Measurements from ENCODE around the gene XYLT1. TPM values are rescaled to one million over a fixed set of nuclear protein-coding genes. Genes with fewer than 3 reads are reported as not detected.

Gene XYLT1
- polyA plus RNA-seq, 1 donor (not counting 4 experiments of a cell fraction or from before 2014, with no cell fraction given), result 4.4 TPM

DNA sequence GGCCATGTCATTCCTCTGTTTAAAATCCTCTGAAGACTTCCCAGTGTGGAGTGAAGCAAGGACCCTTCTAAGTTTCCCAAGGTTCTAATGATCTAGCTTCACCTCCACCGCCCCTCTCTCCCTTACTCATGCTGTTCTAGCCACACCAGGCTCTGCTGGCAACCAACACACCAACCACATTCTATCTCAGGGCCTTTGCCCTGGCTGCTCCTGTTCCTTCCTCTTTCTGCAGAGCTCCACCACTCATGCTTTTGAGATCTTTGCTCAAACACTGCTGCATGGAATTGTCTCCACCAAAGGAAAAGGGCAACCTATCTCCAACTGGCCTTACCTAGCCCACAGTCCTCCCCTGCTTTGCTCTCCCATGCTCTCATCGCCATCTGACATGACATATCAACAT, 128.7 kb downstream of the XYLT1 start:
- no peaks in the 10 kb centered on the region for H4K20me1 ChIP-seq (ENCODE audit: control insufficient read depth, extremely low read depth, insufficient read depth, low read length)
- no peak overlapping the region for H3K4me2 ChIP-seq (ENCODE audit: control insufficient read depth, extremely low read depth, insufficient read depth, low read depth, low read length)
- H3K36me3 ChIP-seq (ENCODE audit: control insufficient read depth in 2 of 2, extremely low read depth in 1 of 2, insufficient read depth in 2 of 2, low read length in 2 of 2), result no peaks in the 10 kb centered on the region
- DNase-seq (ENCODE audit: low read depth, low spot score), result no peak
- H3K27me3 ChIP-seq (ENCODE audit: control insufficient read depth, extremely low read depth, insufficient read depth, low read length), result no peaks in the 10 kb centered on the region
- H3K9ac ChIP-seq (ENCODE audit: control insufficient read depth, extremely low read depth, insufficient read depth, low read length), result no peak overlapping the region
- H2AFZ ChIP-seq (ENCODE audit: control insufficient read depth, low read length), result no peak overlapping the region
- no peak for TF ChIP-seq EZH2 (IDR thresholded peaks at IDR 0.05; ENCODE audit: low read length)
- TF ChIP-seq, protein P1, sequence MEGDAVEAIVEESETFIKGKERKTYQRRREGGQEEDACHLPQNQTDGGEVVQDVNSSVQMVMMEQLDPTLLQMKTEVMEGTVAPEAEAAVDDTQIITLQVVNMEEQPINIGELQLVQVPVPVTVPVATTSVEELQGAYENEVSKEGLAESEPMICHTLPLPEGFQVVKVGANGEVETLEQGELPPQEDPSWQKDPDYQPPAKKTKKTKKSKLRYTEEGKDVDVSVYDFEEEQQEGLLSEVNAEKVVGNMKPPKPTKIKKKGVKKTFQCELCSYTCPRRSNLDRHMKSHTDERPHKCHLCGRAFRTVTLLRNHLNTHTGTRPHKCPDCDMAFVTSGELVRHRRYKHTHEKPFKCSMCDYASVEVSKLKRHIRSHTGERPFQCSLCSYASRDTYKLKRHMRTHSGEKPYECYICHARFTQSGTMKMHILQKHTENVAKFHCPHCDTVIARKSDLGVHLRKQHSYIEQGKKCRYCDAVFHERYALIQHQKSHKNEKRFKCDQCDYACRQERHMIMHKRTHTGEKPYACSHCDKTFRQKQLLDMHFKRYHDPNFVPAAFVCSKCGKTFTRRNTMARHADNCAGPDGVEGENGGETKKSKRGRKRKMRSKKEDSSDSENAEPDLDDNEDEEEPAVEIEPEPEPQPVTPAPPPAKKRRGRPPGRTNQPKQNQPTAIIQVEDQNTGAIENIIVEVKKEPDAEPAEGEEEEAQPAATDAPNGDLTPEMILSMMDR (optimal IDR thresholded peaks at IDR 0.05 in 1 of 3, IDR thresholded peaks at IDR 0.05 in 1 of 3, conservative IDR thresholded peaks at IDR 0.05 in 1 of 3; ENCODE audit: extremely low read depth in 1 of 3, insufficient read depth in 2 of 3, low read length in 3 of 3), result no peak
- H3K27ac ChIP-seq (ENCODE audit: control insufficient read depth, insufficient read depth, low read length), result no peak overlapping the region
- H3K9me1 ChIP-seq (ENCODE audit: control insufficient read depth, extremely low read depth, insufficient read depth, low read length), result no peaks in the 10 kb centered on the region
- no peak for FAIRE-seq
- dilution Hi-C loops (cut with MboI; ENCODE audit: extremely low pct_ligation_motif_present, low sequenced_read_pairs), result no loop called here
- H3K4me1 ChIP-seq (ENCODE audit: control insufficient read depth, extremely low read depth, insufficient read depth, low read length), result peaks cover 3% of the 10 kb centered on the region
- H3K9me3 ChIP-seq (ENCODE audit: control insufficient read depth, low read depth, low read length), result no peaks in the 10 kb centered on the region
- H3K4me3 ChIP-seq (ENCODE audit: control insufficient read depth in 2 of 3, extremely low read depth in 1 of 3, insufficient read depth in 2 of 3, low read depth in 1 of 3, low read length in 3 of 3), result no peak overlapping the region
- no peaks in the 10 kb centered on the region for H3K79me2 ChIP-seq (ENCODE audit: control insufficient read depth, insufficient read depth, low read length)

DNA sequence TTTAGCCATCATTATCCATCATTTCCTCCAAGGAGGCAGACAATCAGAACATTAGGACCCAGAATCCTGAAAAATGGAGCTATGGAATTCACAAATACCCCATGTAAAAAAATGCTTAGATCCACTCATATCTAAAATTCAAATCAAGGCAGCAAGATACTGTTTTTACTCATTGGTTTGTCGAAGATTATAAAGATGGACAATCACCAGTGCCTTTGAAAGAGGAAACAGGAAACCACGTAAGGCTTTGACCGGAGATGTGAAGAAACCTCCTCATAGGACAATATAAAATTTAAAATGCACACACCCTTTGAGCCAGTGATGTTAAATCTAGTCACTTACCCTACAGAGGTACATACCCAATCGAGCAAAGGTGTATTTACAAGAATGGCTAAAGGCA, 130.0 kb downstream of the XYLT1 start:
- dilution Hi-C loops (cut with MboI; ENCODE audit: extremely low pct_ligation_motif_present, low sequenced_read_pairs), result no loop called here

More for the DNA sequence above, 130.0 kb downstream of the XYLT1 start:
- Histone ChIP-seq H3K9ac (ENCODE audit: control insufficient read depth, extremely low read depth, insufficient read depth, low read length) (no peak overlapping the region), H3K36me3 (ENCODE audit: control insufficient read depth in 2 of 2, extremely low read depth in 1 of 2, insufficient read depth in 2 of 2, low read length in 2 of 2) (no peaks in the 10 kb centered on the region), H3K79me2 (ENCODE audit: control insufficient read depth, insufficient read depth, low read length) (no peaks in the 10 kb centered on the region), H3K9me1 (ENCODE audit: control insufficient read depth, extremely low read depth, insufficient read depth, low read length) (no peaks in the 10 kb centered on the region), H3K27me3 (ENCODE audit: control insufficient read depth, extremely low read depth, insufficient read depth, low read length) (no peaks in the 10 kb centered on the region), H4K20me1 (ENCODE audit: control insufficient read depth, extremely low read depth, insufficient read depth, low read length) (no peaks in the 10 kb centered on the region), H3K4me2 (ENCODE audit: control insufficient read depth, extremely low read depth, insufficient read depth, low read depth, low read length) (no peak overlapping the region), H3K27ac (ENCODE audit: control insufficient read depth, insufficient read depth, low read length) (no peak overlapping the region), H2AFZ (ENCODE audit: control insufficient read depth, low read length) (no peak overlapping the region), H3K4me3 (ENCODE audit: control insufficient read depth in 2 of 3, extremely low read depth in 1 of 3, insufficient read depth in 2 of 3, low read depth in 1 of 3, low read length in 3 of 3) (no peak overlapping the region), H3K4me1 (ENCODE audit: control insufficient read depth, extremely low read depth, insufficient read depth, low read length) (peaks cover 3% of the 10 kb centered on the region), H3K9me3 (ENCODE audit: control insufficient read depth, low read depth, low read length) (no peaks in the 10 kb centered on the region)
- TF ChIP-seq, protein P1 (optimal IDR thresholded peaks at IDR 0.05 in 1 of 3, IDR thresholded peaks at IDR 0.05 in 1 of 3, conservative IDR thresholded peaks at IDR 0.05 in 1 of 3; ENCODE audit: extremely low read depth in 1 of 3, insufficient read depth in 2 of 3, low read length in 3 of 3), result no peak
- no peak for TF ChIP-seq EZH2 (IDR thresholded peaks at IDR 0.05; ENCODE audit: low read length)
- DNase-seq (ENCODE audit: low read depth, low spot score), result no peak
- no peak for FAIRE-seq
